Measurements from ENCODE around the gene DNAH2. TPM values are rescaled to one million over a fixed set of nuclear protein-coding genes. Genes with fewer than 3 reads are reported as not detected.
A peak's percentile ranks its signal among the peaks of the same experiment; 100 is the strongest.

The DNAH2 gene
- total RNA-seq, 1 experiment from 2014 or later = 0.15 TPM

DNA sequence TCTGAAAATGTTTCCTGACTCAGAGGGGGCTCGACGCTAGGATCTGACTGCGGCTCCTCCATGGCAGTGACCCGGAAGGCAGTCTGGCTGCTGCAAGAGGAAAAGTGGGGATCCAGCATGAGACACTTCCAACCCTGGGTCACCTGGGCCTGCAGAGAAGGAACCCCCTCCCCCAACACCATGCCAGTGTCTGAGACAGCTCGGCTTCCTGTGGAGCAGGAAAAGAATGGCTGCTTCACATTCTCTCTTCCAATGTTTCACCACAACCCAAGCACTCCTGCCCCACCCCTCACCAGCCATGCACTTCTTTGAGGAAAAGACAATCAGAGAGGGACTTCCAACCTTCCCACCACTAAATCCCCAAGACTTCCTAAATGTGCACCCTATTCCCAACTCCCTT, 41.0 kb upstream of the DNAH2 start:
- H2AFZ ChIP-seq (ENCODE audit: low read length) = no peak overlapping the region
- no peak overlapping the region for H3K18ac ChIP-seq (ENCODE audit: insufficient read length, low read depth, low read length)
- H3T11ph ChIP-seq (ENCODE audit: low read length) = no peak overlapping the region
- DNase-seq = peak; percentile 72
- WGBS (ENCODE audit: extremely low coverage, insufficient read length, low lambda C conversion rate) = no CpG with 5 or more reads among the region's 5 CpGs
- H4K5ac ChIP-seq (ENCODE audit: insufficient read length, low read depth, low read length) = no peak overlapping the region
- no peak overlapping the region for H3K23ac ChIP-seq (ENCODE audit: insufficient read length, low read depth, low read length)
- peak overlapping the region; percentile 17 for H3K4me2 ChIP-seq (ENCODE audit: insufficient read depth, insufficient read length, low read length)
- no peak overlapping the region for H2BK5ac ChIP-seq (ENCODE audit: insufficient read length, low read length)
- no peak overlapping the region for H2BK12ac ChIP-seq (ENCODE audit: insufficient read length, low read depth, low read length)
- H4K8ac ChIP-seq (replicated peaks; ENCODE audit: insufficient read length, low read depth, low read length) = no peak overlapping the region
- TF ChIP-seq, protein P1, sequence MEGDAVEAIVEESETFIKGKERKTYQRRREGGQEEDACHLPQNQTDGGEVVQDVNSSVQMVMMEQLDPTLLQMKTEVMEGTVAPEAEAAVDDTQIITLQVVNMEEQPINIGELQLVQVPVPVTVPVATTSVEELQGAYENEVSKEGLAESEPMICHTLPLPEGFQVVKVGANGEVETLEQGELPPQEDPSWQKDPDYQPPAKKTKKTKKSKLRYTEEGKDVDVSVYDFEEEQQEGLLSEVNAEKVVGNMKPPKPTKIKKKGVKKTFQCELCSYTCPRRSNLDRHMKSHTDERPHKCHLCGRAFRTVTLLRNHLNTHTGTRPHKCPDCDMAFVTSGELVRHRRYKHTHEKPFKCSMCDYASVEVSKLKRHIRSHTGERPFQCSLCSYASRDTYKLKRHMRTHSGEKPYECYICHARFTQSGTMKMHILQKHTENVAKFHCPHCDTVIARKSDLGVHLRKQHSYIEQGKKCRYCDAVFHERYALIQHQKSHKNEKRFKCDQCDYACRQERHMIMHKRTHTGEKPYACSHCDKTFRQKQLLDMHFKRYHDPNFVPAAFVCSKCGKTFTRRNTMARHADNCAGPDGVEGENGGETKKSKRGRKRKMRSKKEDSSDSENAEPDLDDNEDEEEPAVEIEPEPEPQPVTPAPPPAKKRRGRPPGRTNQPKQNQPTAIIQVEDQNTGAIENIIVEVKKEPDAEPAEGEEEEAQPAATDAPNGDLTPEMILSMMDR (conservative IDR thresholded peaks at IDR 0.05) = no peak
- no peaks in the 10 kb centered on the region for H4K20me1 ChIP-seq (ENCODE audit: control insufficient read depth, insufficient read depth, insufficient read length)
- H3K36me3 Mint-ChIP-seq (ENCODE audit: insufficient read depth in 1 of 3, low read depth in 3 of 3) = peaks cover 39 to 43% (median 42%) of the 10 kb centered on the region in 3 experiments
- no peak overlapping the region for H2BK120ac ChIP-seq (ENCODE audit: low read depth, low read length, poor library complexity, severe bottlenecking)
- peaks cover 10% of the 10 kb centered on the region for H3K9me3 ChIP-seq (ENCODE audit: control insufficient read depth, low read depth, low read length)
- H3K27me3 Mint-ChIP-seq (ENCODE audit: low read depth) = no peaks in the 10 kb centered on the region
- no peaks in the 10 kb centered on the region for H3K79me1 ChIP-seq (ENCODE audit: insufficient read depth, low read depth, low read length, poor library complexity, severe bottlenecking)
- H3K23me2 ChIP-seq (ENCODE audit: insufficient read length, low read depth, low read length, poor library complexity, severe bottlenecking) = no peaks in the 10 kb centered on the region
- H3K14ac ChIP-seq (ENCODE audit: insufficient read depth, low read length) = no peak overlapping the region; the same call in 1 of the 2 replicates
- H2BK15ac ChIP-seq (ENCODE audit: low read depth, low read length) = no peak overlapping the region
- H3K4ac ChIP-seq (ENCODE audit: low read depth, low read length) = no peak overlapping the region
- H4K91ac ChIP-seq (ENCODE audit: insufficient read length, low read depth, low read length) = no peak overlapping the region
- H3K27ac ChIP-seq (ENCODE audit: insufficient read length, low read depth, low read length) = no peak overlapping the region
- H3K4me1 Mint-ChIP-seq = peaks cover 21 to 43% of the 10 kb centered on the region in 2 experiments
- H3K27me3 ChIP-seq (ENCODE audit: insufficient read depth, low read length) = no peaks in the 10 kb centered on the region
- H3K4me3 Mint-ChIP-seq = peak overlapping the region; percentile 50 to 67
- peaks cover 7% of the 10 kb centered on the region; the same call in 1 of the 2 replicates for H3K4me1 ChIP-seq (ENCODE audit: insufficient read depth, low read length)
- H3K27ac Mint-ChIP-seq = peak overlapping the region; percentile 73 to 94 (median 89)
- no peak overlapping the region for H3K9ac ChIP-seq (ENCODE audit: extremely low read depth, insufficient read length, low read length)
- no peak overlapping the region for H2BK20ac ChIP-seq (ENCODE audit: low read depth, low read length, poor library complexity, severe bottlenecking)
- H3K79me2 ChIP-seq (ENCODE audit: insufficient read depth, low read length) = no peaks in the 10 kb centered on the region; the same call in 1 of the 2 replicates
- peaks cover 10% of the 10 kb centered on the region in 2 experiments for H3K9me3 Mint-ChIP-seq
- H3K56ac ChIP-seq (ENCODE audit: insufficient read length, low read depth, low read length) = no peak overlapping the region
- no peak overlapping the region for H2AK5ac ChIP-seq (ENCODE audit: insufficient read length, low read length)
